WTC11 (cell line): Measurements from ENCODE around the gene NDN.

Experiments used
- CTCF ChIP-seq: fragments of 200-600 bp; IDR thresholded peaks from 2 replicates; pipeline ENCODE4 v1.8.0; 2022; ENCODE audit warnings: antibody characterized with exemption
- NFE2L1 ChIP-seq: sonication (generic); formaldehyde crosslinking; IDR thresholded peaks from 2 replicates; pipeline ENCODE4 v1.8.1; 2023; ENCODE audit warnings: missing genetic modification reagents
- TP53 ChIP-seq: sonication (generic); formaldehyde crosslinking; IDR thresholded peaks from 2 replicates; pipeline ENCODE4 v1.8.1; 2023; ENCODE audit warnings: mild to moderate bottlenecking, missing genetic modification reagents
- ZNF121 ChIP-seq: sonication (generic); formaldehyde crosslinking; IDR thresholded peaks from 2 replicates; pipeline ENCODE4 v1.8.0; 2023; ENCODE audit warnings: missing genetic modification reagents
- ZNF512 ChIP-seq: sonication (generic); formaldehyde crosslinking; IDR thresholded peaks from 2 replicates; pipeline ENCODE4 v1.8.1; 2022; ENCODE audit warnings: missing genetic modification reagents, borderline replicate concordance
- TF ChIP-seq, protein P1 (sequence below): sonication (generic); formaldehyde crosslinking; IDR thresholded peaks from 2 replicates; pipeline ENCODE4 v1.8.1; 2023; ENCODE audit warnings: mild to moderate bottlenecking, moderate library complexity, missing genetic modification reagents

DNA sequence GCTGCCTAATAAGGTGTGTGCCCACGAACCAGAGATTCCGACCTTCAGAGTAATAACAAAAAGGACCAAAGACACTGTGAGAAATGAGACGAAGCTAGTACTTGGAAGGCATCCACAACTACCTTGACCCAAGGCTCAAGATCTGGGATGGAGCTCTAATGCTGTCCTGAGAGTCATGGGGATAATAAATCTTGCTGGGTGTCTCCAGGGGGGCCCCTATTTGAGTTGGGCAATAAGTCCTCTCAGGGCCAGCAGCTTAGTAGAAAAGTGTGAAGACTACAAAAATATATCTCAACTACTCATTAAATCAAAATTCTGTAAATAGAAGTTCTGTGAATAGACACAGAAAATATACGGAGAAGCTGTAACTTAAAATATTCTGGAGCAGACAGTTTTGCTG is 2.9 kb upstream of the NDN start:
- TF ChIP-seq CTCF = no peak
- no peak for TF ChIP-seq NFE2L1 (CRISPR knock-in tag)
- TF ChIP-seq ZNF121 (CRISPR knock-in tag) = no peak
- no peak for TF ChIP-seq TP53 (CRISPR knock-in tag)
- TF ChIP-seq, protein P1, sequence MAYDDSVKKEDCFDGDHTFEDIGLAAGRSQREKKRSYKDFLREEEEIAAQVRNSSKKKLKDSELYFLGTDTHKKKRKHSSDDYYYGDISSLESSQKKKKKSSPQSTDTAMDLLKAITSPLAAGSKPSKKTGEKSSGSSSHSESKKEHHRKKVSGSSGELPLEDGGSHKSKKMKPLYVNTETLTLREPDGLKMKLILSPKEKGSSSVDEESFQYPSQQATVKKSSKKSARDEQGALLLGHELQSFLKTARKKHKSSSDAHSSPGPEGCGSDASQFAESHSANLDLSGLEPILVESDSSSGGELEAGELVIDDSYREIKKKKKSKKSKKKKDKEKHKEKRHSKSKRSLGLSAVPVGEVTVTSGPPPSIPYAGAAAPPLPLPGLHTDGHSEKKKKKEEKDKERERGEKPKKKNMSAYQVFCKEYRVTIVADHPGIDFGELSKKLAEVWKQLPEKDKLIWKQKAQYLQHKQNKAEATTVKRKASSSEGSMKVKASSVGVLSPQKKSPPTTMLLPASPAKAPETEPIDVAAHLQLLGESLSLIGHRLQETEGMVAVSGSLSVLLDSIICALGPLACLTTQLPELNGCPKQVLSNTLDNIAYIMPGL (CRISPR knock-in tag) = no peak
- TF ChIP-seq ZNF512 = no peak
